Mesodermal cell (in vitro differentiated cells): Measurements from ENCODE around the gene SH3BGRL3.

Experiments used
- H3K27ac ChIP-seq: 2 replicates; pipeline ENCODE4 v1.7.0; 2013; ENCODE audit warnings: mild to moderate bottlenecking, low read depth, low read length, moderate library complexity; ENCODE audit not compliant: severe bottlenecking
- H3K36me3 ChIP-seq: 2 replicates; pipeline ENCODE4 v1.7.1; 2013; ENCODE audit warnings: mild to moderate bottlenecking, low read length, moderate library complexity; ENCODE audit not compliant: control insufficient read depth, insufficient read depth
- H3K4me1 ChIP-seq: one replicate; pipeline ENCODE4 v1.7.1; 2013; ENCODE audit warnings: mild to moderate bottlenecking, low read length; ENCODE audit not compliant: insufficient read depth, control insufficient read depth, poor library complexity, severe bottlenecking
- H3K4me3 ChIP-seq: 2 replicates; pipeline ENCODE4 v1.7.0; 2013; ENCODE audit warnings: low read length, control low read depth, mild to moderate bottlenecking; ENCODE audit not compliant: insufficient read depth, poor library complexity, severe bottlenecking; ENCODE audit errors: extremely low read depth
- H3K9me3 ChIP-seq: 2 replicates; pipeline ENCODE4 v1.7.1; 2013; ENCODE audit warnings: mild to moderate bottlenecking, low read length, moderate library complexity; ENCODE audit not compliant: control insufficient read depth
- WGBS, 2 experiments: methylation state at CpG; one replicate each; pipeline ENCODE4 v1.1.5; 2013; ENCODE audit warnings: missing lambda C conversion rate in 2 of 2; ENCODE audit not compliant: insufficient coverage in 2 of 2; 5-methylcytosine and 5-hydroxymethylcytosine counted together

The SH3BGRL3 gene

GRCh38 chr1:26285366-26286063 is 5.6 kb downstream of the SH3BGRL3 start:
- Histone ChIP-seq H3K36me3 (peaks cover 31% of the 10 kb centered on the region), H3K4me1 (peaks cover 45% of the 10 kb centered on the region), H3K9me3 (no peaks in the 10 kb centered on the region), H3K27ac (no peak overlapping the region), H3K4me3 (no peak overlapping the region)
- 74 to 88% methylated on average over 5 to 16 of the region's 19 CpGs for WGBS, 2 experiments

GRCh38 chr1:26286064-26286416 is 6.2 kb downstream of the SH3BGRL3 start:
- WGBS, 2 experiments = 75 to 78% methylated on average over 1 of the region's 2 CpGs
- no peak overlapping the region for H3K4me3 ChIP-seq

GRCh38 chr1:26287033-26287711 is 7.3 kb downstream of the SH3BGRL3 start:
- H3K4me3 ChIP-seq = no peak overlapping the region
- H3K4me1 ChIP-seq = peaks cover 28% of the 10 kb centered on the region
- H3K36me3 ChIP-seq = peaks cover 18% of the 10 kb centered on the region
- WGBS, 2 experiments = 94 to 95% methylated on average over 5 to 6 of the region's 8 CpGs
- H3K9me3 ChIP-seq = no peaks in the 10 kb centered on the region
- H3K27ac ChIP-seq = no peak overlapping the region

More at GRCh38 chr1:26286064-26286416, 6.2 kb downstream of the SH3BGRL3 start:
- H3K27ac ChIP-seq = no peak overlapping the region
- H3K4me1 ChIP-seq = peaks cover 40% of the 10 kb centered on the region
- no peaks in the 10 kb centered on the region for H3K9me3 ChIP-seq
- H3K36me3 ChIP-seq = peaks cover 27% of the 10 kb centered on the region

GRCh38 chr1:26287811-26288210 is 7.9 kb downstream of the SH3BGRL3 start:
- Histone ChIP-seq H3K36me3 (peaks cover 11% of the 10 kb centered on the region), H3K4me1 (peaks cover 22% of the 10 kb centered on the region), H3K4me3 (no peak overlapping the region), H3K9me3 (no peaks in the 10 kb centered on the region), H3K27ac (no peak overlapping the region)
- 93 to 100% methylated on average over 1 to 3 of the region's 5 CpGs for WGBS, 2 experiments

- Histone ChIP-seq H3K36me3 (peaks cover 8% of the 10 kb centered on the region), H3K4me1 (peaks cover 21% of the 10 kb centered on the region), H3K4me3 (no peak overlapping the region), H3K9me3 (no peaks in the 10 kb centered on the region), H3K27ac (no peak overlapping the region)
- WGBS, 2 experiments = 88 to 89% methylated on average over 5 of the region's 5 CpGs
Observed at GRCh38 chr1:26288311-26288941, 8.5 kb downstream of the SH3BGRL3 start.

- Histone ChIP-seq H3K27ac (no peak overlapping the region), H3K9me3 (no peaks in the 10 kb centered on the region), H3K36me3 (no peaks in the 10 kb centered on the region), H3K4me1 (peaks cover 13% of the 10 kb centered on the region), H3K4me3 (no peak overlapping the region)
- 91% methylated on average over 20 to 21 of the region's 21 CpGs for WGBS, 2 experiments
Observed at GRCh38 chr1:26289158-26290059, 9.5 kb downstream of the SH3BGRL3 start.

- no peaks in the 10 kb centered on the region for H3K36me3 ChIP-seq
- WGBS, 2 experiments = 56 to 65% methylated on average over 8 to 10 of the region's 11 CpGs
- H3K27ac ChIP-seq = no peak overlapping the region
- H3K4me3 ChIP-seq = no peak overlapping the region
- H3K9me3 ChIP-seq = no peaks in the 10 kb centered on the region
- peaks cover 5% of the 10 kb centered on the region for H3K4me1 ChIP-seq
Observed at GRCh38 chr1:26290122-26290881, 10.4 kb downstream of the SH3BGRL3 start.

- H3K36me3 ChIP-seq = no peaks in the 10 kb centered on the region
- no peak overlapping the region for H3K4me3 ChIP-seq
- 63 to 64% methylated on average over 5 to 9 of the region's 11 CpGs for WGBS, 2 experiments
- no peaks in the 10 kb centered on the region for H3K9me3 ChIP-seq
- no peak overlapping the region for H3K27ac ChIP-seq
- peaks cover 5% of the 10 kb centered on the region for H3K4me1 ChIP-seq
Observed at GRCh38 chr1:26290882-26291261, 11.0 kb downstream of the SH3BGRL3 start.

GRCh38 chr1:26291433-26291832 is 11.5 kb downstream of the SH3BGRL3 start:
- peaks cover 5% of the 10 kb centered on the region for H3K4me1 ChIP-seq
- no peak overlapping the region for H3K27ac ChIP-seq
- H3K4me3 ChIP-seq = no peak overlapping the region
- H3K9me3 ChIP-seq = no peaks in the 10 kb centered on the region
- 90 to 100% methylated on average over 3 of the region's 3 CpGs for WGBS, 2 experiments
- H3K36me3 ChIP-seq = no peaks in the 10 kb centered on the region

GRCh38 chr1:26291939-26292338 is 12.1 kb downstream of the SH3BGRL3 start:
- Histone ChIP-seq H3K36me3 (no peaks in the 10 kb centered on the region), H3K4me3 (no peak overlapping the region), H3K4me1 (peaks cover 5% of the 10 kb centered on the region), H3K9me3 (no peaks in the 10 kb centered on the region), H3K27ac (no peak overlapping the region)
- 93 to 96% methylated on average over 4 of the region's 4 CpGs for WGBS, 2 experiments
